Nucleus accumbens (tissue), 56 donors: ENCODE results near the gene FAM110A.
"Not testable (repeated sequence)": the region's sequence is repeated elsewhere in the genome, so short reads cannot be mapped to it uniquely, and the experiment has no call there.

Experiments
- DNase-seq, 56 donors: peaks; one replicate each; lab custom pipeline; 2025; lab: John Stamatoyannopoulos, UW

Gene FAM110A

DNA sequence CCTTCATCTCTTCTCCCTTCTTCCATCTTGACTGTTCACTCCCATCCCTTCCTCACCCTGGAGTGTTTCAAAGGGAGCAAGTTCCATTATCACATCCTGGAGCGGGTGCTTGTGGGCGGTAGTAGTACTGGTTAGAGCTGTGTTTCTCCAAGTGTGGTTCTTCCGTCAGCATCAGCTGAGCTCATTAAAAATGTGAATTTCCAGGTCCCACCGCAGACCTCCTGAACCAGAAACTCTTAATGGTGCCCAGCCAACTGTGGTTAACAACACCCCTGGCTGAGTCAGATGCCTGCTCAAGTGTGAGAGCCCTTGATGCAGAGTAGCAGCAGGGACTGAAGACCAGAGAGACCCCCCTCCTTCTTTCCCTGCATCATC, 58.2 kb downstream of the FAM110A start:
- peak in 6 of 56 donors; percentile 9 to 54 (median 24) for DNase-seq

- not testable (repeated sequence) for DNase-seq
Observed at GRCh38 chr20:892371-892770, 58.9 kb downstream of the FAM110A start.
